ENCODE results near the gene PLD6. TPM values are rescaled to one million over a fixed set of nuclear protein-coding genes. Genes with fewer than 3 reads are reported as not detected.
"Not testable (repeated sequence)": the region's sequence is repeated elsewhere in the genome, so short reads cannot be mapped to it uniquely, and the experiment has no call there.

Gene PLD6
- total RNA-seq = 10 to 100 TPM; 39.9 to 44.2 TPM
- polyA plus RNA-seq (ENCODE audit: insufficient read depth, low read depth, low replicate concordance) = 41.5 TPM
- long read RNA-seq, donor 1 = 0 reads
- long read RNA-seq, donor 2, partial matches to known transcripts = 0 of 1 reads
- long read RNA-seq, donor 2, other reads (novel, unspliced or antisense) = 0 of 1 reads

GRCh38 chr17:17206124-17206912, at the start of gene PLD6:
PLD6 (minus strand) TSS chr17:17206333; CDS start chr17:17206286, 47 bp downstream.
- H3K27ac ChIP-seq = peak within 1 kb of the TSS; percentile 91 to 95
- intact Hi-C loops (cut with DNase I; ENCODE audit: low total_unique reads) = no loop called here
- H3K9me3 ChIP-seq = no peaks in the 10 kb centered on the region
- WGBS, 2 donors = 18 to 41% methylated on average over 8 to 70 of the region's 78 CpGs
- H3K27me3 ChIP-seq = no peaks in the 10 kb centered on the region
- DNase-seq = peak; percentile 92
- no peaks in the 10 kb centered on the region for H3K36me3 ChIP-seq (ENCODE audit: low read depth, missing control alignments)
- TF ChIP-seq CTCF (IDR thresholded peaks at IDR 0.05) = no peak
- no peak for TF ChIP-seq POLR2A (IDR thresholded peaks at IDR 0.05)
- H3K4me3 ChIP-seq = peak within 1 kb of the TSS; percentile 65 to 72
- peaks cover 20% of the 10 kb centered on the region for H3K4me1 ChIP-seq

- H3K4me3 ChIP-seq; H3K9me3 ChIP-seq; intact Hi-C loops (cut with DNase I; ENCODE audit: low total_unique reads); H3K36me3 ChIP-seq (ENCODE audit: low read depth, missing control alignments); H3K27ac ChIP-seq; H3K27me3 ChIP-seq: not testable (repeated sequence)
- WGBS, 2 donors = 84 to 90% methylated on average over 11 of the region's 11 CpGs
- peaks cover 12% of the 10 kb centered on the region for H3K4me1 ChIP-seq
- peak; percentile 10 for DNase-seq
Observed at GRCh38 chr17:17255689-17256088, 49.6 kb upstream of the PLD6 start.

GRCh38 chr17:17254036-17254435, 47.9 kb upstream of the PLD6 start:
- H3K27ac ChIP-seq = no peak overlapping the region
- no peaks in the 10 kb centered on the region for H3K9me3 ChIP-seq
- intact Hi-C loops (cut with DNase I; ENCODE audit: low total_unique reads) = no loop called here
- 88 to 92% methylated on average over 3 of the region's 3 CpGs for WGBS, 2 donors
- no peaks in the 10 kb centered on the region for H3K27me3 ChIP-seq
- peaks cover 12% of the 10 kb centered on the region for H3K4me1 ChIP-seq
- TF ChIP-seq CTCF (IDR thresholded peaks at IDR 0.05) (no peak), POLR2A (IDR thresholded peaks at IDR 0.05) (no peak)
- no peak for DNase-seq
- no peaks in the 10 kb centered on the region for H3K36me3 ChIP-seq (ENCODE audit: low read depth, missing control alignments)
- no peak overlapping the region for H3K4me3 ChIP-seq

GRCh38 chr17:17253406-17253805, 47.3 kb upstream of the PLD6 start:
- intact Hi-C loops (cut with DNase I; ENCODE audit: low total_unique reads) = no loop called here
- Histone ChIP-seq H3K4me3 (no peak overlapping the region), H3K4me1 (peaks cover 12% of the 10 kb centered on the region), H3K27ac (no peak overlapping the region), H3K27me3 (no peaks in the 10 kb centered on the region), H3K9me3 (no peaks in the 10 kb centered on the region), H3K36me3 (ENCODE audit: low read depth, missing control alignments) (no peaks in the 10 kb centered on the region)
- no peak for DNase-seq
- 70 to 88% methylated on average over 3 of the region's 3 CpGs for WGBS, 2 donors
- no peak for TF ChIP-seq POLR2A (IDR thresholded peaks at IDR 0.05)
- TF ChIP-seq CTCF (IDR thresholded peaks at IDR 0.05) = no peak

- no peaks in the 10 kb centered on the region for H3K9me3 ChIP-seq
- intact Hi-C loops (cut with DNase I; ENCODE audit: low total_unique reads) = no loop called here
- peak overlapping the region in 1 of 2 donors; percentile 41 for H3K27ac ChIP-seq
- no peaks in the 10 kb centered on the region for H3K27me3 ChIP-seq
- DNase-seq = peak; percentile 54
- no peaks in the 10 kb centered on the region for H3K36me3 ChIP-seq (ENCODE audit: low read depth, missing control alignments)
- WGBS, 2 donors = 61 to 74% methylated on average over 8 to 9 of the region's 9 CpGs
- H3K4me1 ChIP-seq = peaks cover 12% of the 10 kb centered on the region
- TF ChIP-seq CTCF (IDR thresholded peaks at IDR 0.05) (no peak), POLR2A (IDR thresholded peaks at IDR 0.05) (no peak)
- H3K4me3 ChIP-seq = no peak overlapping the region
Observed at GRCh38 chr17:17252149-17252661, 46.1 kb upstream of the PLD6 start.

All from testis (tissue), 5 donors.